ENCODE measurements around the gene MGLL.

The MGLL gene

DNA sequence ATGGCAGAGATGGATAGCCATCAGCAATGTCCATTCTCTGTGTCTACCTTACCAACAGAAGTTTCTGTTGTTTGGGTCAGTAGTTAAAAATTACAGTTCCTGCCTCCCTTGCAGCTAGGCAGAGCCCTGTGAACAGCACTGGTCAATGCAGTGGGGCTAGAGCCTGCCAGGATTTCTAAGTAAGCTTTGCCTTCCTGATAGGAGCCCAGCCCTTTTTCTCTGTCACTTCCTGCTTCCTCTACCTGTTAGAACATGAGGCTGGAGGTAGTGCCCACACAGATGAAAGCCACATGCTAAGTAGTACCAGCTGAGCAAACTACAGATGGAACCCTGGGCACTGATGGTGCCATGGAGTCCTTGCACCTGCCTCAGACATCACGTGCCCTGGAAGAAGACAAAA, 45.0 kb downstream of the MGLL start:
- H2AFZ ChIP-seq (ENCODE audit: low read depth, low read length, severe bottlenecking), result no peak overlapping the region

GRCh38 chr3:127776347-127776746, 46.0 kb downstream of the MGLL start:
- no peaks in the 10 kb centered on the region for H4K20me1 ChIP-seq (ENCODE audit: low read depth, low read length)
- no peak overlapping the region for H3K4me2 ChIP-seq (ENCODE audit: low read depth, low read length, poor library complexity, severe bottlenecking)
- H3K9ac ChIP-seq (ENCODE audit: low read length), result no peak overlapping the region

More for the DNA sequence above, 45.0 kb downstream of the MGLL start:
- TF ChIP-seq CTCF (IDR thresholded peaks at IDR 0.05; ENCODE audit: insufficient read depth, low read length, poor library complexity, severe bottlenecking), result no peak
- TF ChIP-seq EZH2phosphoT487 (conservative IDR thresholded peaks at IDR 0.05; ENCODE audit: low read length), result no peak
- Histone ChIP-seq H3K27ac (ENCODE audit: low read depth, low read length) (no peak overlapping the region), H3K79me2 (ENCODE audit: insufficient read depth, low read length) (no peaks in the 10 kb centered on the region), H3F3A (ENCODE audit: insufficient read depth) (no peaks in the 10 kb centered on the region), H3K27me3 (ENCODE audit: low read length) (no peaks in the 10 kb centered on the region), H3K9me2 (replicated peaks; ENCODE audit: insufficient read depth, low read length) (no peaks in the 10 kb centered on the region), H3K36me3 (ENCODE audit: low read length) (no peaks in the 10 kb centered on the region; the same call in 1 of the 2 replicates), H3K4me2 (ENCODE audit: low read depth, low read length, poor library complexity, severe bottlenecking) (no peak overlapping the region), H3K9ac (ENCODE audit: low read length) (no peak overlapping the region), H3K9me3 (ENCODE audit: insufficient read depth, low read length) (0 out of 2 replicates have a peak, but pooled peaks cover 6% of the 10 kb centered on the region), H4K20me1 (ENCODE audit: low read depth, low read length) (no peaks in the 10 kb centered on the region), H3K4me3 (ENCODE audit: insufficient read depth, low read length, poor library complexity, severe bottlenecking) (no peak overlapping the region)

GRCh38 chr3:127775398-127776109, 46.8 kb downstream of the MGLL start:
- Histone ChIP-seq H2AFZ (ENCODE audit: low read depth, low read length, severe bottlenecking) (no peak overlapping the region), H3K9ac (ENCODE audit: low read length) (no peak overlapping the region), H3K36me3 (ENCODE audit: low read length) (no peaks in the 10 kb centered on the region; the same call in 1 of the 2 replicates), H4K20me1 (ENCODE audit: low read depth, low read length) (no peaks in the 10 kb centered on the region), H3F3A (ENCODE audit: insufficient read depth) (no peaks in the 10 kb centered on the region), H3K9me3 (ENCODE audit: insufficient read depth, low read length) (0 out of 2 replicates have a peak, but pooled peaks cover 6% of the 10 kb centered on the region), H3K27ac (ENCODE audit: low read depth, low read length) (no peak overlapping the region), H3K9me2 (replicated peaks; ENCODE audit: insufficient read depth, low read length) (no peaks in the 10 kb centered on the region), H3K79me2 (ENCODE audit: insufficient read depth, low read length) (no peaks in the 10 kb centered on the region), H3K27me3 (ENCODE audit: low read length) (no peaks in the 10 kb centered on the region), H3K4me2 (ENCODE audit: low read depth, low read length, poor library complexity, severe bottlenecking) (no peak overlapping the region), H3K4me3 (ENCODE audit: insufficient read depth, low read length, poor library complexity, severe bottlenecking) (no peak overlapping the region)
- no peak for TF ChIP-seq EZH2phosphoT487 (conservative IDR thresholded peaks at IDR 0.05; ENCODE audit: low read length)

More at GRCh38 chr3:127776347-127776746, 46.0 kb downstream of the MGLL start:
- H3K9me2 ChIP-seq (replicated peaks; ENCODE audit: insufficient read depth, low read length), result no peaks in the 10 kb centered on the region
- no peak overlapping the region for H3K4me3 ChIP-seq (ENCODE audit: insufficient read depth, low read length, poor library complexity, severe bottlenecking)
- H3K79me2 ChIP-seq (ENCODE audit: insufficient read depth, low read length), result no peaks in the 10 kb centered on the region
- H3K27ac ChIP-seq (ENCODE audit: low read depth, low read length), result no peak overlapping the region
- 0 out of 2 replicates have a peak, but pooled peaks cover 6% of the 10 kb centered on the region for H3K9me3 ChIP-seq (ENCODE audit: insufficient read depth, low read length)
- H2AFZ ChIP-seq (ENCODE audit: low read depth, low read length, severe bottlenecking), result no peak overlapping the region
- no peaks in the 10 kb centered on the region for H3F3A ChIP-seq (ENCODE audit: insufficient read depth)
- H3K36me3 ChIP-seq (ENCODE audit: low read length), result no peaks in the 10 kb centered on the region; the same call in 1 of the 2 replicates
- H3K27me3 ChIP-seq (ENCODE audit: low read length), result no peaks in the 10 kb centered on the region
- TF ChIP-seq CTCF (IDR thresholded peaks at IDR 0.05; ENCODE audit: insufficient read depth, low read length, poor library complexity, severe bottlenecking), result no peak
- TF ChIP-seq EZH2phosphoT487 (conservative IDR thresholded peaks at IDR 0.05; ENCODE audit: low read length), result no peak

DNA sequence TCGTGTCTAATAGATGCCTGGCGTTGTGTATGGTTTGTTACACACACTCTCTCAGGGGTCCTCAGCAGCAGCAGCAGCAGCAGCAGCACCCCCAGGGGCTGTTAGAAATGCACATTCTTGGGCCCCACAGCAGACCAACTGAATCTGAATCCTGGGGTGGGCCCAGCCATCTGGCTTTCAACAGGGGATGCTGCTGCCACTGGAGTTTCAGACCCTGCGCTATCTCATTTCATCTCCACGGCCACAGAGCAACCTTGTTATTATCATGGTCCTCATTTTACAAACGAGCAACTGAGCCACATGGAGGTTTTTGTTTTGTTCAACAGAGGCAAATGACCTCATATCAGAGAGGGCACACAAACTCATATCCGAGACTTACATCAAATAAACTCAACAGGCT, 47.7 kb downstream of the MGLL start:
- H3K4me3 ChIP-seq (ENCODE audit: insufficient read depth, low read length, poor library complexity, severe bottlenecking), result no peak overlapping the region
- H3K79me2 ChIP-seq (ENCODE audit: insufficient read depth, low read length), result no peaks in the 10 kb centered on the region
- no peak overlapping the region for H2AFZ ChIP-seq (ENCODE audit: low read depth, low read length, severe bottlenecking)
- no peaks in the 10 kb centered on the region for H3K27me3 ChIP-seq (ENCODE audit: low read length)
- TF ChIP-seq EZH2phosphoT487 (conservative IDR thresholded peaks at IDR 0.05; ENCODE audit: low read length) (no peak), CTCF (IDR thresholded peaks at IDR 0.05; ENCODE audit: insufficient read depth, low read length, poor library complexity, severe bottlenecking) (no peak)
- H3K4me2 ChIP-seq (ENCODE audit: low read depth, low read length, poor library complexity, severe bottlenecking), result no peak overlapping the region
- no peak overlapping the region for H3K27ac ChIP-seq (ENCODE audit: low read depth, low read length)
- no peaks in the 10 kb centered on the region for H4K20me1 ChIP-seq (ENCODE audit: low read depth, low read length)
- no peaks in the 10 kb centered on the region for H3K9me2 ChIP-seq (replicated peaks; ENCODE audit: insufficient read depth, low read length)
- H3F3A ChIP-seq (ENCODE audit: insufficient read depth), result no peaks in the 10 kb centered on the region
- H3K36me3 ChIP-seq (ENCODE audit: low read length), result no peaks in the 10 kb centered on the region; the same call in 1 of the 2 replicates
- H3K9me3 ChIP-seq (ENCODE audit: insufficient read depth, low read length), result 0 out of 2 replicates have a peak, but pooled peaks cover 6% of the 10 kb centered on the region
- no peak overlapping the region for H3K9ac ChIP-seq (ENCODE audit: low read length)
